Measurements from ENCODE around the gene EIF2S2. TPM values are rescaled to one million over a fixed set of nuclear protein-coding genes. Genes with fewer than 3 reads are reported as not detected.

Gene EIF2S2
- total and polyA plus RNA-seq, 2 experiments from 2014 or later, result 124 to 194 TPM

DNA sequence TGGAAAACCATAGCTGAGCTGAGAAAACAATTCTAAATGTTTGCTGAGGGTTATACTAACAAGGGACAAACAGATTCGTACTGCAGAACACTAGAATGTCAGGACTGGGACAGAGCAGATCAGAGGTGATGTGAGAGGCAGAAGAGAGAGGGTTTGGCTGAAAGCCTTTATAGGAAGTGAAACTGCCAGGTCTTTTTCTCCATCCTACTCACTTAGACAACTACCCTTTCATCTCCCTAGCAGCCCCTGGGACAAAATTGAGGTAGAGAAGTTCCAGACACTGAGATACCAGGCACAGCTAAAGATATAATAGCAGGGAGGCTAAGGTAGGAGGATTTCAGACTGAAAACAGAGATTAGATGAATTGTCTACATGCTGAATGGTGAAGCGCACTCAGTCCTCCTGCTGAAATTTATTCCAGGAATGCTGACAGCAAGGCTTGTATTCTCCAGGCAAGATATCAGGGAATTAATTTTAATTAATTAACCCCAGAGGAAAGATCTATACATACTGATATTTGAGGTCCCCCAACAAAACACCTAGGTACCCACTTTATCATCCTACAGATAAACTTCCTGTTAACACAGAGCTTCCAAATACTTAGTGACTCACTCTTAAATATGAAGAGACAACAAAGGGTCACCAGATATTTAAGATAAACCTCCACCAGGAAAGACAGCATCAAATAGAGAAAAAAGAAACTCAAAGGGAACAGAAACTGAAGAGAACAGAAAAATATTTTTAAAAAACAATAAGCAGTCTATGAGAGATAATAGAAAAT, 12.6 kb upstream of the EIF2S2 start:
- no peak overlapping the region for H3K27ac ChIP-seq (ENCODE audit: low read depth)
- no peak for DNase-seq (ENCODE audit: low spot score)
- TF ChIP-seq CTCF (conservative IDR thresholded peaks at IDR 0.05; ENCODE audit: low read depth in 2 of 2), result no peak
- no peak for TF ChIP-seq STAT1 (IDR thresholded peaks at IDR 0.05; ENCODE audit: unreplicated experiment)
- TF ChIP-seq POLR2AphosphoS5 (IDR thresholded peaks at IDR 0.05; ENCODE audit: low read depth), result no peak
- TF ChIP-seq, protein P1, sequence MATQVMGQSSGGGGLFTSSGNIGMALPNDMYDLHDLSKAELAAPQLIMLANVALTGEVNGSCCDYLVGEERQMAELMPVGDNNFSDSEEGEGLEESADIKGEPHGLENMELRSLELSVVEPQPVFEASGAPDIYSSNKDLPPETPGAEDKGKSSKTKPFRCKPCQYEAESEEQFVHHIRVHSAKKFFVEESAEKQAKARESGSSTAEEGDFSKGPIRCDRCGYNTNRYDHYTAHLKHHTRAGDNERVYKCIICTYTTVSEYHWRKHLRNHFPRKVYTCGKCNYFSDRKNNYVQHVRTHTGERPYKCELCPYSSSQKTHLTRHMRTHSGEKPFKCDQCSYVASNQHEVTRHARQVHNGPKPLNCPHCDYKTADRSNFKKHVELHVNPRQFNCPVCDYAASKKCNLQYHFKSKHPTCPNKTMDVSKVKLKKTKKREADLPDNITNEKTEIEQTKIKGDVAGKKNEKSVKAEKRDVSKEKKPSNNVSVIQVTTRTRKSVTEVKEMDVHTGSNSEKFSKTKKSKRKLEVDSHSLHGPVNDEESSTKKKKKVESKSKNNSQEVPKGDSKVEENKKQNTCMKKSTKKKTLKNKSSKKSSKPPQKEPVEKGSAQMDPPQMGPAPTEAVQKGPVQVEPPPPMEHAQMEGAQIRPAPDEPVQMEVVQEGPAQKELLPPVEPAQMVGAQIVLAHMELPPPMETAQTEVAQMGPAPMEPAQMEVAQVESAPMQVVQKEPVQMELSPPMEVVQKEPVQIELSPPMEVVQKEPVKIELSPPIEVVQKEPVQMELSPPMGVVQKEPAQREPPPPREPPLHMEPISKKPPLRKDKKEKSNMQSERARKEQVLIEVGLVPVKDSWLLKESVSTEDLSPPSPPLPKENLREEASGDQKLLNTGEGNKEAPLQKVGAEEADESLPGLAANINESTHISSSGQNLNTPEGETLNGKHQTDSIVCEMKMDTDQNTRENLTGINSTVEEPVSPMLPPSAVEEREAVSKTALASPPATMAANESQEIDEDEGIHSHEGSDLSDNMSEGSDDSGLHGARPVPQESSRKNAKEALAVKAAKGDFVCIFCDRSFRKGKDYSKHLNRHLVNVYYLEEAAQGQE (IDR thresholded peaks at IDR 0.05; ENCODE audit: unreplicated experiment), result no peak
- TF ChIP-seq ZNF114 (CRISPR knock-in tag; IDR thresholded peaks at IDR 0.05), result no peak
- no peak for TF ChIP-seq EZH2 (IDR thresholded peaks at IDR 0.05; ENCODE audit: low read depth, unreplicated experiment)
- TF ChIP-seq EZH2phosphoT487 (IDR thresholded peaks at IDR 0.05; ENCODE audit: unreplicated experiment), result no peak
- H3K4me1 ChIP-seq (ENCODE audit: insufficient read depth), result no peaks in the 10 kb centered on the region
- H4K20me1 ChIP-seq (replicated peaks; ENCODE audit: insufficient read depth), result no peaks in the 10 kb centered on the region
- no peak overlapping the region for H3K4me2 ChIP-seq
- no peaks in the 10 kb centered on the region for H3K9me2 ChIP-seq (ENCODE audit: insufficient read depth)
- Mint-ChIP-seq H3K4me3 (no peak overlapping the region), H3K27ac (no peak overlapping the region), H3K36me3 (ENCODE audit: low read depth) (no peaks in the 10 kb centered on the region), H3K9me3 (no peaks in the 10 kb centered on the region), H3K4me1 (0 out of 3 replicates have a peak, but pooled peaks cover 2% of the 10 kb centered on the region), H3K27me3 (ENCODE audit: insufficient read depth, low read depth, poor library complexity) (peaks cover 2% of the 10 kb centered on the region)
- H3K27me3 ChIP-seq (ENCODE audit: insufficient read depth), result no peaks in the 10 kb centered on the region
- no peak overlapping the region for H2AFZ ChIP-seq
- no peaks in the 10 kb centered on the region for H3K36me3 ChIP-seq (ENCODE audit: insufficient read depth)
- no peak overlapping the region for H3K4me3 ChIP-seq
- no peaks in the 10 kb centered on the region for H3K79me2 ChIP-seq (replicated peaks; ENCODE audit: insufficient read depth)
- ATAC-seq, result no peak
- H3F3A ChIP-seq (replicated peaks; ENCODE audit: low read depth), result no peaks in the 10 kb centered on the region

- Mint-ChIP-seq H3K4me3 (no peak overlapping the region), H3K27ac (no peak overlapping the region), H3K36me3 (ENCODE audit: low read depth) (no peaks in the 10 kb centered on the region), H3K27me3 (ENCODE audit: insufficient read depth, low read depth, poor library complexity) (peaks cover 2% of the 10 kb centered on the region), H3K9me3 (no peaks in the 10 kb centered on the region), H3K4me1 (no peaks in the 10 kb centered on the region)
- Histone ChIP-seq H3K9me2 (ENCODE audit: insufficient read depth) (no peaks in the 10 kb centered on the region), H4K20me1 (replicated peaks; ENCODE audit: insufficient read depth) (no peaks in the 10 kb centered on the region), H3K4me3 (no peak overlapping the region), H2AFZ (no peak overlapping the region), H3F3A (replicated peaks; ENCODE audit: low read depth) (no peaks in the 10 kb centered on the region), H3K4me1 (ENCODE audit: insufficient read depth) (no peaks in the 10 kb centered on the region), H3K27ac (ENCODE audit: low read depth) (no peak overlapping the region), H3K4me2 (no peak overlapping the region), H3K36me3 (ENCODE audit: insufficient read depth) (no peaks in the 10 kb centered on the region), H3K79me2 (replicated peaks; ENCODE audit: insufficient read depth) (no peaks in the 10 kb centered on the region), H3K27me3 (ENCODE audit: insufficient read depth) (no peaks in the 10 kb centered on the region)
- DNase-seq (ENCODE audit: low spot score) (no peak), ATAC-seq (no peak)
- TF ChIP-seq STAT1 (IDR thresholded peaks at IDR 0.05; ENCODE audit: unreplicated experiment) (no peak), POLR2AphosphoS5 (IDR thresholded peaks at IDR 0.05; ENCODE audit: low read depth) (no peak), CTCF (conservative IDR thresholded peaks at IDR 0.05; ENCODE audit: low read depth in 2 of 2) (no peak), ETS1 (IDR thresholded peaks at IDR 0.05) (no peak), EZH2 (IDR thresholded peaks at IDR 0.05; ENCODE audit: low read depth, unreplicated experiment) (no peak), JUNB (IDR thresholded peaks at IDR 0.05; ENCODE audit: unreplicated experiment) (no peak), ZNF331 (CRISPR knock-in tag; IDR thresholded peaks at IDR 0.05; ENCODE audit: low read depth) (no peak)
- TF ChIP-seq, protein P1 (IDR thresholded peaks at IDR 0.05; ENCODE audit: unreplicated experiment), result no peak
These were observed 11.3 kb upstream of the EIF2S2 start for GRCh38 chr20:34123309-34123708.
